Measurements from ENCODE around the gene JCAD. TPM values are rescaled to one million over a fixed set of nuclear protein-coding genes. Genes with fewer than 3 reads are reported as not detected.

Gene JCAD
- total and polyA plus RNA-seq, 12 donors: 10.5 to 53.5 (median 22.2) TPM

DNA sequence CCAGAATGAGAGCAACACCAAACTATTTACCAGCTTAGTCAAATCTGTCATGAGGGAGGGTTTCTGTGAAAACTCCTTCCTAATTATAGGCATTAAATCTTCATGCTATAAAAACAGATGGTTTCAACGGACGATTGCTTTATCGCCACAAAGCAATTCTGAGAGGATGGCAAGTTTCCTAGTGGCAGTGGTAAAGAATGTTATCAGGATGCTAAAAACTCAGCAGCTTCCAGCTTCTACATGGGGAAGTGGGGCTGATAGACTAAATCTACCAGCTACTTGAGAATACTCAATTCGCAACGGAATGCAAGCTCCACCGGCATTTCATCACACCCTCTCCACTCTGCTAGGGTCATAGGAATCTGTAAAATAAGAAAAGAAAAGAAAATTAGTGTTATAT is 41.8 kb downstream of the JCAD start:
- no peak for TF ChIP-seq POLR2A (IDR thresholded peaks at IDR 0.05)
- TF ChIP-seq, protein P1, sequence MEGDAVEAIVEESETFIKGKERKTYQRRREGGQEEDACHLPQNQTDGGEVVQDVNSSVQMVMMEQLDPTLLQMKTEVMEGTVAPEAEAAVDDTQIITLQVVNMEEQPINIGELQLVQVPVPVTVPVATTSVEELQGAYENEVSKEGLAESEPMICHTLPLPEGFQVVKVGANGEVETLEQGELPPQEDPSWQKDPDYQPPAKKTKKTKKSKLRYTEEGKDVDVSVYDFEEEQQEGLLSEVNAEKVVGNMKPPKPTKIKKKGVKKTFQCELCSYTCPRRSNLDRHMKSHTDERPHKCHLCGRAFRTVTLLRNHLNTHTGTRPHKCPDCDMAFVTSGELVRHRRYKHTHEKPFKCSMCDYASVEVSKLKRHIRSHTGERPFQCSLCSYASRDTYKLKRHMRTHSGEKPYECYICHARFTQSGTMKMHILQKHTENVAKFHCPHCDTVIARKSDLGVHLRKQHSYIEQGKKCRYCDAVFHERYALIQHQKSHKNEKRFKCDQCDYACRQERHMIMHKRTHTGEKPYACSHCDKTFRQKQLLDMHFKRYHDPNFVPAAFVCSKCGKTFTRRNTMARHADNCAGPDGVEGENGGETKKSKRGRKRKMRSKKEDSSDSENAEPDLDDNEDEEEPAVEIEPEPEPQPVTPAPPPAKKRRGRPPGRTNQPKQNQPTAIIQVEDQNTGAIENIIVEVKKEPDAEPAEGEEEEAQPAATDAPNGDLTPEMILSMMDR (IDR thresholded peaks at IDR 0.05): no peak
- no peak for DNase-seq
- H3K27ac ChIP-seq: no peak overlapping the region
- H3K27me3 ChIP-seq: no peaks in the 10 kb centered on the region
- intact Hi-C loops (cut with DNase I): no loop called here
- peaks cover 0 to 5% of the 10 kb centered on the region in 2 donors for H3K36me3 ChIP-seq (replicated peaks in 1 of 2)
- H3K9me3 ChIP-seq (replicated peaks in 1 of 3): no peaks in the 10 kb centered on the region
- peaks cover 9 to 12% of the 10 kb centered on the region in 2 donors for H3K4me1 ChIP-seq (replicated peaks in 1 of 2)
- 64 to 77% (median 72%) methylated on average over 6 of the region's 6 CpGs for WGBS, 4 donors
- no peak overlapping the region for H3K4me3 ChIP-seq

DNA sequence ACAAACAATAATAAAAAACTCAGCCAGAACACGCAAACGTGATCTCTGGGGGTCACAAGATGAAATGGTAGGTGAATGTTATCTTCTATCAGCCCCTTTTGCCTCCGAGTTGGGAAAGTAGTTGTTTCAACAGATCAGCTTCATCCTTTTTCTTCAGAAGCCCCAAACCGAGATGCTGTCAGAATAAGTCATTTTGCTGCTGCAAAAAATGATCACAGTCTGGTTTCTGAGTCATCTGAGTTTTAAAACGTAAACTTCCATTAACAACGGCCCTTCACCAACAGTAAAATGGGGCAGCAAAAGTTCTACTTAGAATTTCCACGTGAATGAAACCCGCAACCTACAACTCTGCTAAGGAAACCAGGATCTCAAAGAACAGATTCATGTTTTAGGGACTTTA is 44.9 kb downstream of the JCAD start:
- no peak for DNase-seq
- peaks cover 0 to 5% of the 10 kb centered on the region in 2 donors for H3K36me3 ChIP-seq (replicated peaks in 1 of 2)
- TF ChIP-seq, protein P1 (IDR thresholded peaks at IDR 0.05): no peak
- no peak for TF ChIP-seq POLR2A (IDR thresholded peaks at IDR 0.05)
- WGBS, 4 donors: 55 to 66% (median 60%) methylated on average over 8 of the region's 8 CpGs
- H3K4me3 ChIP-seq: no peak overlapping the region
- no peaks in the 10 kb centered on the region for H3K27me3 ChIP-seq
- H3K4me1 ChIP-seq (replicated peaks in 1 of 2): peaks cover 9 to 12% of the 10 kb centered on the region in 2 donors
- intact Hi-C loops (cut with DNase I): no loop called here
- no peak overlapping the region for H3K27ac ChIP-seq
- H3K9me3 ChIP-seq (replicated peaks in 1 of 3): no peaks in the 10 kb centered on the region

DNA sequence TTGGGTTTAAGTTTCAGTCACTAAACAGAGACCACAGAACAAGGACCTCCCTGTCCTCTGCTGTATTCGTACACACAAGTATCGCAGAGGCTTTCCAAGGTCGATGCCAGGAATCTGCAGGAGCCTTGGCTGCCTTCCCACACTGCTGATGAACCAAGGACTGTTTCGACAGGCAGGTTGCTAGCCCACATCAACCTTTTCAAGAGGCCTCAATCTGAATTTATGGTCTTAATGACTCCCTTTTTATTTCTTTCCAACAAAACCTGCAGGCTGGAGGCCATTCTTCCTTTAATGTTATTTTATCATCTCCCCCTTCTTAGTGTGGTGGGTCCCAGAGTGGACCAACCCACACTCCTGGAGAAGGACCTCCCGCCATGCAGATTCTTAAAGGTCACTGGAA is 45.6 kb downstream of the JCAD start:
- no peak for TF ChIP-seq POLR2A (IDR thresholded peaks at IDR 0.05)
- TF ChIP-seq, protein P1 (IDR thresholded peaks at IDR 0.05): no peak
- peak overlapping the region in 1 of 5 donors; percentile 41 for H3K27ac ChIP-seq

DNA sequence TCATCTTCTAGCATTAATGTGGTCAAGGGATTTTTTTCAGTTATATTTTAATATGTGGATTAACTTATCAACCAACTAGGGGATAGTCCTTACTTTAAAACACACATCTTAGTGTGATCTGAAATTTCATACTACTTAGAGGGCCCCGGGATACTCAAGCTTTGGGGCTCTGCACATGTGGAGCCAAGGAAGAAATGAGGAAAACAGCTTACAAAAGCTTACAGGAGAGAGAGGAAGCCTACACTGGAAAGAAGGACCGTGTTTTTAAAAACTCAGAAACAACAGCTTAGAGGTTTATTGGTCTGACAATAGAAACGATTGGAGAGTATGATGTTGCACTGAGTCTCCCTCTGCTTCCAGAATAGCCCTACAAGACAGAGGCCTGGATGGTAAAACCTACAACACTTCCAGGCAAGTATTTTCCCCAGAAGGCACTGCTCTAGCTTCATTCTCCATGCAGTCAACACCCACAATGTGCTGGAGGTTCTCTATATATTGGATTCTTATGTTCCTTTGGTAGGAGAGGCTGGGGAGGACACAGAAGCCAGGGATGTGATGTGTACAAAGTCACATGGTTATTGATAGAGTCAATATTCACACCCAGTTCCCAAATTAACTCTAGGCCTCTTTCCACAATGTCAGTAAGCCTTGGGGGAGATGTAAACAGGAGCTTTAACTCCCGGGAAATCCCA is 47.3 kb downstream of the JCAD start:
- WGBS, 4 donors: 56 to 63% (median 60%) methylated on average over 4 of the region's 4 CpGs
- no peak for DNase-seq
- intact Hi-C loops (cut with DNase I): no loop called here
- no peak overlapping the region for H3K4me3 ChIP-seq
- peaks cover 9 to 12% of the 10 kb centered on the region in 2 donors for H3K4me1 ChIP-seq (replicated peaks in 1 of 2)
- H3K9me3 ChIP-seq (replicated peaks in 1 of 3): no peaks in the 10 kb centered on the region
- H3K27ac ChIP-seq: no peak overlapping the region
- no peaks in the 10 kb centered on the region for H3K27me3 ChIP-seq
- TF ChIP-seq, protein P1 (IDR thresholded peaks at IDR 0.05): no peak
- TF ChIP-seq POLR2A (IDR thresholded peaks at IDR 0.05): no peak
- H3K36me3 ChIP-seq (replicated peaks in 1 of 2): peaks cover 0 to 4% of the 10 kb centered on the region in 2 donors

More for the DNA sequence above, 45.6 kb downstream of the JCAD start:
- H3K4me3 ChIP-seq: no peak overlapping the region
- H3K9me3 ChIP-seq (replicated peaks in 1 of 3): no peaks in the 10 kb centered on the region
- intact Hi-C loops (cut with DNase I): no loop called here
- peak; percentile 54 to 87 (median 75) for DNase-seq
- no peaks in the 10 kb centered on the region for H3K27me3 ChIP-seq
- 36 to 62% (median 49%) methylated on average over 4 to 5 of the region's 5 CpGs for WGBS, 4 donors
- peaks cover 9 to 12% of the 10 kb centered on the region in 2 donors for H3K4me1 ChIP-seq (replicated peaks in 1 of 2)
- peaks cover 0 to 5% of the 10 kb centered on the region in 2 donors for H3K36me3 ChIP-seq (replicated peaks in 1 of 2)

Data from adrenal gland (tissue), 12 donors.